ENCODE results near the gene GLS2.
"Not testable (repeated sequence)": the region's sequence is repeated elsewhere in the genome, so short reads cannot be mapped to it uniquely, and the experiment has no call there.

DNA sequence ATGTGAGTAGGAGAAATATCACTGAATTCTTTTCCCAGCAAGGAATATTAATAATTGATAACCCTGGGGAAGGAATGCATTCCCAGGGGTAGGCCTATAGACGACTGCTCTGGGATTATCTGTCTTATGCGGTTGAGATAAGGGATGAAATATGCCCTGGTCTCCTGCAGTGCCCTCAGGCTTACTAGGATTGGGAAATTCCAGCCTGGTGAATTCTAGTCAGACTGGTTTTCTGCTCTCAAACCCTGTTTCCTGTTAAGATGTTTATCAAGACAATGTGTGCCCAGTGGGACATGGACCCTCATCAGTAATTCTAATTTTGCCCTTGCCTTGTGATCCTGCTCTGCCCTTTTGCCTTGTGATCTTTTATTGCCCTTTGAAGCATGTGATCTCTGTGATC is 44.8 kb downstream of the GLS2 start:
- TF ChIP-seq POLR2A (IDR thresholded peaks at IDR 0.05; ENCODE audit: low read depth, low read length); TAF1 (IDR thresholded peaks at IDR 0.05; ENCODE audit: borderline replicate concordance, low read depth, low read length); DPF2 (IDR thresholded peaks at IDR 0.05); CREB1 (IDR thresholded peaks at IDR 0.05; ENCODE audit: low read depth); EZH2 (IDR thresholded peaks at IDR 0.05; ENCODE audit: borderline replicate concordance, control insufficient read depth, low read depth, low read length); EP300 (IDR thresholded peaks at IDR 0.05; ENCODE audit: borderline replicate concordance in 1 of 2, control insufficient read depth in 1 of 2, low read depth in 2 of 2, low read length in 2 of 2); HDAC2 (IDR thresholded peaks at IDR 0.05); SRF (IDR thresholded peaks at IDR 0.05; ENCODE audit: low read depth in 2 of 2, low read length in 2 of 2); JUND (IDR thresholded peaks at IDR 0.05; ENCODE audit: low read depth, low read length); NFYB (IDR thresholded peaks at IDR 0.05; ENCODE audit: insufficient read depth, low read depth, low read length): not testable (repeated sequence)
- TF ChIP-seq, protein P1, sequence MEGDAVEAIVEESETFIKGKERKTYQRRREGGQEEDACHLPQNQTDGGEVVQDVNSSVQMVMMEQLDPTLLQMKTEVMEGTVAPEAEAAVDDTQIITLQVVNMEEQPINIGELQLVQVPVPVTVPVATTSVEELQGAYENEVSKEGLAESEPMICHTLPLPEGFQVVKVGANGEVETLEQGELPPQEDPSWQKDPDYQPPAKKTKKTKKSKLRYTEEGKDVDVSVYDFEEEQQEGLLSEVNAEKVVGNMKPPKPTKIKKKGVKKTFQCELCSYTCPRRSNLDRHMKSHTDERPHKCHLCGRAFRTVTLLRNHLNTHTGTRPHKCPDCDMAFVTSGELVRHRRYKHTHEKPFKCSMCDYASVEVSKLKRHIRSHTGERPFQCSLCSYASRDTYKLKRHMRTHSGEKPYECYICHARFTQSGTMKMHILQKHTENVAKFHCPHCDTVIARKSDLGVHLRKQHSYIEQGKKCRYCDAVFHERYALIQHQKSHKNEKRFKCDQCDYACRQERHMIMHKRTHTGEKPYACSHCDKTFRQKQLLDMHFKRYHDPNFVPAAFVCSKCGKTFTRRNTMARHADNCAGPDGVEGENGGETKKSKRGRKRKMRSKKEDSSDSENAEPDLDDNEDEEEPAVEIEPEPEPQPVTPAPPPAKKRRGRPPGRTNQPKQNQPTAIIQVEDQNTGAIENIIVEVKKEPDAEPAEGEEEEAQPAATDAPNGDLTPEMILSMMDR (IDR thresholded peaks at IDR 0.05 in 2 of 3, conservative IDR thresholded peaks at IDR 0.05 in 1 of 3; ENCODE audit: control insufficient read depth in 2 of 3, extremely low read depth in 1 of 3, insufficient read depth in 1 of 3, low read depth in 3 of 3, low read length in 3 of 3): not testable (repeated sequence)
- TF ChIP-seq, protein P2, sequence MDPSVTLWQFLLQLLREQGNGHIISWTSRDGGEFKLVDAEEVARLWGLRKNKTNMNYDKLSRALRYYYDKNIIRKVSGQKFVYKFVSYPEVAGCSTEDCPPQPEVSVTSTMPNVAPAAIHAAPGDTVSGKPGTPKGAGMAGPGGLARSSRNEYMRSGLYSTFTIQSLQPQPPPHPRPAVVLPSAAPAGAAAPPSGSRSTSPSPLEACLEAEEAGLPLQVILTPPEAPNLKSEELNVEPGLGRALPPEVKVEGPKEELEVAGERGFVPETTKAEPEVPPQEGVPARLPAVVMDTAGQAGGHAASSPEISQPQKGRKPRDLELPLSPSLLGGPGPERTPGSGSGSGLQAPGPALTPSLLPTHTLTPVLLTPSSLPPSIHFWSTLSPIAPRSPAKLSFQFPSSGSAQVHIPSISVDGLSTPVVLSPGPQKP (IDR thresholded peaks at IDR 0.05; ENCODE audit: low read depth, low read length): not testable (repeated sequence)
- TF ChIP-seq, protein P3, sequence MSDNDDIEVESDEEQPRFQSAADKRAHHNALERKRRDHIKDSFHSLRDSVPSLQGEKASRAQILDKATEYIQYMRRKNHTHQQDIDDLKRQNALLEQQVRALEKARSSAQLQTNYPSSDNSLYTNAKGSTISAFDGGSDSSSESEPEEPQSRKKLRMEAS (IDR thresholded peaks at IDR 0.05; ENCODE audit: low read depth, low read length): not testable (repeated sequence)
- TF ChIP-seq, protein P4, sequence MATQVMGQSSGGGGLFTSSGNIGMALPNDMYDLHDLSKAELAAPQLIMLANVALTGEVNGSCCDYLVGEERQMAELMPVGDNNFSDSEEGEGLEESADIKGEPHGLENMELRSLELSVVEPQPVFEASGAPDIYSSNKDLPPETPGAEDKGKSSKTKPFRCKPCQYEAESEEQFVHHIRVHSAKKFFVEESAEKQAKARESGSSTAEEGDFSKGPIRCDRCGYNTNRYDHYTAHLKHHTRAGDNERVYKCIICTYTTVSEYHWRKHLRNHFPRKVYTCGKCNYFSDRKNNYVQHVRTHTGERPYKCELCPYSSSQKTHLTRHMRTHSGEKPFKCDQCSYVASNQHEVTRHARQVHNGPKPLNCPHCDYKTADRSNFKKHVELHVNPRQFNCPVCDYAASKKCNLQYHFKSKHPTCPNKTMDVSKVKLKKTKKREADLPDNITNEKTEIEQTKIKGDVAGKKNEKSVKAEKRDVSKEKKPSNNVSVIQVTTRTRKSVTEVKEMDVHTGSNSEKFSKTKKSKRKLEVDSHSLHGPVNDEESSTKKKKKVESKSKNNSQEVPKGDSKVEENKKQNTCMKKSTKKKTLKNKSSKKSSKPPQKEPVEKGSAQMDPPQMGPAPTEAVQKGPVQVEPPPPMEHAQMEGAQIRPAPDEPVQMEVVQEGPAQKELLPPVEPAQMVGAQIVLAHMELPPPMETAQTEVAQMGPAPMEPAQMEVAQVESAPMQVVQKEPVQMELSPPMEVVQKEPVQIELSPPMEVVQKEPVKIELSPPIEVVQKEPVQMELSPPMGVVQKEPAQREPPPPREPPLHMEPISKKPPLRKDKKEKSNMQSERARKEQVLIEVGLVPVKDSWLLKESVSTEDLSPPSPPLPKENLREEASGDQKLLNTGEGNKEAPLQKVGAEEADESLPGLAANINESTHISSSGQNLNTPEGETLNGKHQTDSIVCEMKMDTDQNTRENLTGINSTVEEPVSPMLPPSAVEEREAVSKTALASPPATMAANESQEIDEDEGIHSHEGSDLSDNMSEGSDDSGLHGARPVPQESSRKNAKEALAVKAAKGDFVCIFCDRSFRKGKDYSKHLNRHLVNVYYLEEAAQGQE (IDR thresholded peaks at IDR 0.05; ENCODE audit: low read depth, low read length): not testable (repeated sequence)

Measured in GM12878 (cell line).